Adipocyte (in vitro differentiated cells): ENCODE data around the gene TMEM174.
"Not testable (repeated sequence)": the region's sequence is repeated elsewhere in the genome, so short reads cannot be mapped to it uniquely, and the experiment has no call there.

Experiments used
- DNase-seq: peaks from one replicate; pipeline ENCODE4 v3.0.0-alpha.2; 2015; ENCODE audit warnings: low read depth
- H3K27me3 ChIP-seq: replicated peaks from 2 replicates; pipeline ENCODE4 v1.7.0; 2013; ENCODE audit warnings: mild to moderate bottlenecking, low read length, moderate library complexity; ENCODE audit not compliant: control insufficient read depth, insufficient read depth
- H3K36me3 ChIP-seq: 2 replicates; pipeline ENCODE4 v1.7.0; 2013; ENCODE audit warnings: low read length, mild to moderate bottlenecking, moderate library complexity; ENCODE audit not compliant: control insufficient read depth, insufficient read depth, severe bottlenecking
- H3K4me1 ChIP-seq: 2 replicates; pipeline ENCODE4 v1.7.0; 2013; ENCODE audit warnings: mild to moderate bottlenecking, low read length, moderate library complexity; ENCODE audit not compliant: control insufficient read depth, insufficient read depth
- H3K4me3 ChIP-seq: 2 replicates; pipeline ENCODE4 v1.7.0; 2013; ENCODE audit warnings: mild to moderate bottlenecking, low read length, moderate library complexity
- H3K9ac ChIP-seq: 2 replicates; pipeline ENCODE4 v1.7.0; 2013; ENCODE audit warnings: mild to moderate bottlenecking, low read length, moderate library complexity
- H3K9me3 ChIP-seq: 2 replicates; pipeline ENCODE4 v1.7.0; 2013; ENCODE audit warnings: mild to moderate bottlenecking, low read length, moderate library complexity; ENCODE audit not compliant: control insufficient read depth

The TMEM174 gene

GRCh38 chr5:73197637-73198257 lies 24.8 kb downstream of the TMEM174 start:
- no peak for DNase-seq
- Histone ChIP-seq H3K36me3 (no peaks in the 10 kb centered on the region), H3K27me3 (peaks cover 28% of the 10 kb centered on the region), H3K4me3 (no peak overlapping the region), H3K9ac (no peak overlapping the region), H3K9me3 (no peaks in the 10 kb centered on the region), H3K4me1 (no peaks in the 10 kb centered on the region)

GRCh38 chr5:73198833-73199592 lies 26.0 kb downstream of the TMEM174 start:
- Histone ChIP-seq H3K4me3 (no peak overlapping the region), H3K9me3 (no peaks in the 10 kb centered on the region), H3K27me3 (peaks cover 26% of the 10 kb centered on the region), H3K36me3 (no peaks in the 10 kb centered on the region), H3K4me1 (no peaks in the 10 kb centered on the region), H3K9ac (no peak overlapping the region)
- peak; percentile 41 for DNase-seq

- H3K9ac ChIP-seq, result no peak overlapping the region
- peaks cover 28% of the 10 kb centered on the region for H3K27me3 ChIP-seq
- DNase-seq, result peak; percentile 93
- no peaks in the 10 kb centered on the region for H3K4me1 ChIP-seq
- H3K9me3 ChIP-seq, result no peaks in the 10 kb centered on the region
- no peaks in the 10 kb centered on the region for H3K36me3 ChIP-seq
- H3K4me3 ChIP-seq, result no peak overlapping the region
Observed at GRCh38 chr5:73199671-73200070, 26.7 kb downstream of the TMEM174 start.

GRCh38 chr5:73201547-73202513 lies 28.8 kb downstream of the TMEM174 start:
- Histone ChIP-seq H3K27me3 (peaks cover 35% of the 10 kb centered on the region), H3K9me3 (no peaks in the 10 kb centered on the region), H3K9ac (no peak overlapping the region), H3K4me1 (no peaks in the 10 kb centered on the region), H3K4me3 (peak overlapping the region; percentile 11), H3K36me3 (no peaks in the 10 kb centered on the region)
- peak; percentile 59 for DNase-seq

- no peaks in the 10 kb centered on the region for H3K36me3 ChIP-seq
- no peak for DNase-seq
- no peak overlapping the region for H3K4me3 ChIP-seq
- no peaks in the 10 kb centered on the region for H3K4me1 ChIP-seq
- peaks cover 8% of the 10 kb centered on the region for H3K9me3 ChIP-seq
- H3K9ac ChIP-seq, result no peak overlapping the region
- H3K27me3 ChIP-seq, result peaks cover 36% of the 10 kb centered on the region
Observed at GRCh38 chr5:73204332-73204731, 31.3 kb downstream of the TMEM174 start.

GRCh38 chr5:73204733-73205132 lies 31.7 kb downstream of the TMEM174 start:
- no peak overlapping the region for H3K9ac ChIP-seq
- DNase-seq, result no peak
- H3K4me1 ChIP-seq, result no peaks in the 10 kb centered on the region
- no peak overlapping the region for H3K4me3 ChIP-seq
- peaks cover 36% of the 10 kb centered on the region for H3K27me3 ChIP-seq
- peaks cover 9% of the 10 kb centered on the region for H3K9me3 ChIP-seq
- H3K36me3 ChIP-seq, result no peaks in the 10 kb centered on the region

GRCh38 chr5:73205305-73205704 lies 32.3 kb downstream of the TMEM174 start:
- Histone ChIP-seq H3K9me3 (peaks cover 13% of the 10 kb centered on the region), H3K27me3 (peaks cover 36% of the 10 kb centered on the region), H3K36me3 (no peaks in the 10 kb centered on the region), H3K4me3 (no peak overlapping the region), H3K4me1 (no peaks in the 10 kb centered on the region), H3K9ac (no peak overlapping the region)
- DNase-seq, result no peak

- Histone ChIP-seq H3K27me3 (peaks cover 36% of the 10 kb centered on the region), H3K9me3 (peaks cover 13% of the 10 kb centered on the region)
- H3K4me3 ChIP-seq, H3K4me1 ChIP-seq, H3K9ac ChIP-seq, H3K36me3 ChIP-seq, DNase-seq: not testable (repeated sequence)
Observed at GRCh38 chr5:73207239-73207638, 34.2 kb downstream of the TMEM174 start.

- not testable (repeated sequence) for H3K4me1 ChIP-seq, H3K4me3 ChIP-seq, DNase-seq, H3K36me3 ChIP-seq, H3K9ac ChIP-seq
- Histone ChIP-seq H3K27me3 (peaks cover 33% of the 10 kb centered on the region), H3K9me3 (peaks cover 13% of the 10 kb centered on the region)
Observed at GRCh38 chr5:73209075-73209474, 36.1 kb downstream of the TMEM174 start.

- H3K36me3 ChIP-seq, H3K4me1 ChIP-seq, DNase-seq, H3K4me3 ChIP-seq, H3K9ac ChIP-seq: not testable (repeated sequence)
- H3K9me3 ChIP-seq, result peaks cover 13% of the 10 kb centered on the region
- peaks cover 30% of the 10 kb centered on the region for H3K27me3 ChIP-seq
Observed at GRCh38 chr5:73212693-73213092, 39.7 kb downstream of the TMEM174 start.

- no peak overlapping the region for H3K9ac ChIP-seq
- H3K4me1 ChIP-seq, result peaks cover 9% of the 10 kb centered on the region
- peaks cover 12% of the 10 kb centered on the region for H3K9me3 ChIP-seq
- peak; percentile 63 for DNase-seq
- no peaks in the 10 kb centered on the region for H3K36me3 ChIP-seq
- peaks cover 36% of the 10 kb centered on the region for H3K27me3 ChIP-seq
- no peak overlapping the region for H3K4me3 ChIP-seq
Observed at GRCh38 chr5:73213566-73213998, 40.6 kb downstream of the TMEM174 start.
